Brain microvascular endothelial cell (primary cell): ENCODE results near the gene RNF111.
A peak's percentile ranks its signal among the peaks of the same experiment; 100 is the strongest.

Source experiments
- DNase-seq: peaks from one replicate; pipeline ENCODE4 v3.0.0-alpha.2; 2020
- H3K27ac ChIP-seq: fragments of 250-450 bp; sonication (Bioruptor Pico); 2 replicates; pipeline ENCODE4 v1.5.1; 2020; ENCODE audit warnings: mild to moderate bottlenecking, moderate library complexity
- H3K27me3 ChIP-seq: fragments of 250-450 bp; sonication (Bioruptor Pico); replicated peaks from 2 replicates; pipeline ENCODE4 v1.5.1; 2020; ENCODE audit warnings: mild to moderate bottlenecking
- H3K36me3 ChIP-seq: fragments of 250-450 bp; sonication (Bioruptor Pico); replicated peaks from 2 replicates; pipeline ENCODE4 v1.5.1; 2020; ENCODE audit warnings: mild to moderate bottlenecking
- H3K4me3 ChIP-seq: 2 replicates; pipeline ENCODE4 v1.5.1; 2011; ENCODE audit warnings: low read depth, mild to moderate bottlenecking, control low read depth, low read length, moderate library complexity
- CTCF ChIP-seq: IDR thresholded peaks from 2 replicates; pipeline ENCODE4 v1.5.1; 2011; ENCODE audit warnings: low read depth, mild to moderate bottlenecking, moderate library complexity, low read length, control low read depth, inconsistent platforms; ENCODE audit errors: missing control alignments
- in situ Hi-C: cut with HindIII; loops from 2 replicates; pipeline ENCODE4 v1.10.0; 2017; ENCODE audit warnings: low sequenced_read_pairs, low pct_ligation_motif_present

The RNF111 gene

GRCh38 chr15:59131456-59131855, 144.0 kb downstream of the RNF111 start:
- in situ Hi-C loops, result no loop called here
- no peak for TF ChIP-seq CTCF
- H3K36me3 ChIP-seq, result peaks cover 49% of the 10 kb centered on the region
- DNase-seq, result no peak
- no peak overlapping the region for H3K27ac ChIP-seq
- H3K4me3 ChIP-seq, result no peak overlapping the region
- H3K27me3 ChIP-seq, result no peaks in the 10 kb centered on the region

DNA sequence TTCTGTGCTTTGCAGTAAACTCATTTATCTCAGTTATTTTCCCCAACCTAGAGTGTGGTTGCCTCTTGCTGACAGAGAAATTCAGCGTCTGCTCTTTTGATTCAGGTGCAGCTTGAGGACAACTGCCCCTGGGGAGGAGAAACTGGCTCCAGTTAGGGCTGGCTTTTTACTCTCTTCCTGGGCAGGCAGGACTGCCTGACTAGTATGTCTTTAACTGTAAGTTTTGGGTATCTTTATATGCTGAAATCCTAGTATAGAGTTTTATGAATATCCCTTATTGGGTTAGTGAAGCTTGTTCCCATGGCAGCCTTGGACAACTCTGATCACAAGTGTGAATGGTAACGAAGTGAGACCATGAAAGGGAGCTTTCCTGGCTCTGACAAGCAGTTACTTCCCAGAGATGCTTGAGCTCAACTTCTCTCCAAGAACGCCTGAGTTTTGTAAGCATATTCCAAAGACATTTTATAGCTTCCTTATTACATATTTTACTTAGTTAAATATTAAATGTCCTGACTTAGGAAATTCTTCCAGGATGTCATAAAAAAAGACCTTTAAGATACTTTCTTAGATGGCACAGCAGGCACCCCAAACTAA, 144.6 kb downstream of the RNF111 start:
- no peaks in the 10 kb centered on the region for H3K27me3 ChIP-seq
- no peak overlapping the region for H3K27ac ChIP-seq
- in situ Hi-C loops, result no loop called here
- no peak overlapping the region for H3K4me3 ChIP-seq
- no peak for TF ChIP-seq CTCF
- DNase-seq, result no peak
- H3K36me3 ChIP-seq, result peaks cover 55% of the 10 kb centered on the region

DNA sequence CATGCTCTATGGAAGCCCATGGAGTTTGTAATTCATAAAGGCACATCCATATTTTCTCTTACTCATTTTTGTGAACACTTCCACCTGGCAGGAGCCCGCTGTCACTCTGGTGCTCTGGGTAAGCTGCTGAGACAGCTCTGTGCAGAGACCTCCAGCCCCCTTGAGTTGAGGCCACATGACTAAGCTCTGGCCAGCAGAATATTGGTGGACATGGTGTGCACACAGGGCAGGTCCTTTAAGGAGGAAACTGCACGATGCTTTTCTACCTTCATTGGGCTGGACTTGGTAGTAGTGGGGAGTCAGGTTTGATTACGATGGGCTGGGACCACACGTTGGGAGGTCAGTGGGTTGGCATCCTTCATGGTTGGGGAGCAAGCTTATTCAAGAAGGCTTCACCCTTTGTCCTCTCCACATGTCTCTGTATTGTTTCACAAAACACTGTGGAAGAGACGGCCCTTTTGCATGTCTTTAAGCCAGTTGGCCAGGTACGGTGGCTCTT, 146.5 kb downstream of the RNF111 start:
- Histone ChIP-seq H3K27ac (no peak overlapping the region), H3K4me3 (no peak overlapping the region), H3K27me3 (no peaks in the 10 kb centered on the region), H3K36me3 (peaks cover 70% of the 10 kb centered on the region)
- in situ Hi-C loops, result no loop called here
- DNase-seq, result no peak
- no peak for TF ChIP-seq CTCF

GRCh38 chr15:59137566-59137965, 150.1 kb downstream of the RNF111 start:
- Histone ChIP-seq H3K4me3 (no peak overlapping the region), H3K27me3 (no peaks in the 10 kb centered on the region), H3K27ac (no peak overlapping the region), H3K36me3 (peaks cover 58% of the 10 kb centered on the region)
- no peak for TF ChIP-seq CTCF
- no peak for DNase-seq
- in situ Hi-C loops, result no loop called here

- H3K4me3 ChIP-seq, result no peak overlapping the region
- no peak overlapping the region for H3K27ac ChIP-seq
- H3K36me3 ChIP-seq, result peaks cover 55% of the 10 kb centered on the region
- in situ Hi-C loops, result no loop called here
- no peaks in the 10 kb centered on the region for H3K27me3 ChIP-seq
- DNase-seq, result peak; percentile 41
- TF ChIP-seq CTCF, result peak; percentile 82
These were observed 150.8 kb downstream of the RNF111 start for GRCh38 chr15:59138243-59138642.

- Histone ChIP-seq H3K4me3 (no peak overlapping the region), H3K27me3 (no peaks in the 10 kb centered on the region), H3K36me3 (peaks cover 52% of the 10 kb centered on the region), H3K27ac (no peak overlapping the region)
- no peak for TF ChIP-seq CTCF
- DNase-seq, result no peak
- in situ Hi-C loops, result no loop called here
These were observed 153.2 kb downstream of the RNF111 start for GRCh38 chr15:59140422-59141226.
